ENCODE measurements around the gene CNGB1.
"Not testable (repeated sequence)": the region's sequence is repeated elsewhere in the genome, so short reads cannot be mapped to it uniquely, and the experiment has no call there.

CNGB1 gene

GRCh38 chr16:57956270-57956808 lies 14.6 kb downstream of the CNGB1 start:
- in situ Hi-C loops (cut with MboI; ENCODE audit: low sequenced_read_pairs): no loop called here

DNA sequence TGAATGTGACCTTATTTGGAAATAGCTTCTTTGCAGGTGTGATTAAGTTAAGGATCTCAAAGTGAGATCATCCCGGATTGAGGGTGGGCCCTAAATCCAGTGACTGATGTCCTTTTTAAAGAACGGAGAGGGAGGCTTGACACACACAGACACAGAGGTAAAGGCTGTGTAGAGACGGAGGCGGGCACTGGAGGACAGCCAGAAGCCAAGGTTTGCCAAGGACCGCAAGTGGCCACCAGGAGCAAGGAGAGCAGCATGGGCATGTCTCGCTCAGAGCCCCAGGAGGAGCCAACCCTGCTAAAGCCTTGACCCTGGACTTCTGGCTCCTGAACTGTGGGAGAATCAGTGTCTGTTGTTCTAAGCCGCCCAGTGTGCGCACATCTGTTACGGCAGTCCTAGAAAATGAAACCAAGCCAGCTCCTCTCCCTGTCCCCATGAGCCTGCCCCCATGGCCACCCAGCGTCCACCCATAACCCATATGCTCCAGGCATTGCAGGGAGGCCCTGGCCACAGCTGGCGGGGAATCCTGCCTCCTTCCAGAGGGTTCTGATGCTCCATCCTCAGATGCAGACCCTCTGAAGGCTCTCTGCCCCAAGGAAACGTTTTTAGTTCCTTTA lies 15.2 kb downstream of the CNGB1 start:
- in situ Hi-C loops (cut with MboI; ENCODE audit: low sequenced_read_pairs): no loop called here

DNA sequence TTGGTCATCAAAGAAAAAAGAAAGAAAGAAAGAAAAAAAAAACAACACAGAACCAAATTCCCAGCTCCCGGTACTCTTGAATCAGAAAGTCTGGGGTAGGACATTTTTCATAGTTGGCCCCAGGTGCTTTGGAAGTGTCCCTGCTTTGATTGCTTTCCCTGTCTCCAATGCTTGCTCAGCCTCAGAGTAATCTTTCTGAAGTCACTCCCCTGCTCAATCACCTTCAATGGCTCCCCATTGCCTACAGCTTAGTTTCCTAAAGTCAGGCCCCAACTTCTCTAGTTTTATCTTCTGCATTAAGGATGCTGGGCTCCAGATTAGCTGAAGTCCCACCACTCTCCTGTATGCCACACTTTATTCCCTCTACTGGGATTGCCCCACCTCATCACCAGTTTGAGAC lies 17.1 kb downstream of the CNGB1 start:
- in situ Hi-C loops (cut with MboI; ENCODE audit: low sequenced_read_pairs): no loop called here

- in situ Hi-C loops (cut with MboI; ENCODE audit: low sequenced_read_pairs): no loop called here
These were observed 18.0 kb downstream of the CNGB1 start for GRCh38 chr16:57952909-57953308.

GRCh38 chr16:57951204-57951960 lies 19.5 kb downstream of the CNGB1 start:
- in situ Hi-C loops (cut with MboI; ENCODE audit: low sequenced_read_pairs): no loop called here

DNA sequence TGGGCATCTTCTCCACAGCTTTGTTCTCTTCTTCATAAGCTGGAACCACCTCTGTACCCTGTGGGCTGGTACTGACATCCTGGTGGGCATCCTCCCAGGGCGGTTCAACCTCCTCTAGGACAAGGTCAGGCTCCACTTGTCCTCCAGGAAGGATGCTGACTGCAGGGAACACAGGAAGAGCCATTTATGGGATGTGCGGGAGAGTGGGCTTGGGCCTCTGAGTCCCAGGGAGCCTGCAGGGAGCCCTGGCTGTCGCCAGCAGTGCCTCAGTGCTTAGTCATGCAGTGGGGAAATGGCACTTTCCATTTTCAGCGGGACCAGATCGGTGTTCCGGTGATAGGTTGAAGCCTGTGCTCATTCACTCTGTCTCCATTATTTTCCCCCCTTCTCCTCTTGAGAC lies 20.5 kb downstream of the CNGB1 start:
- in situ Hi-C loops (cut with MboI; ENCODE audit: low sequenced_read_pairs): no loop called here

- in situ Hi-C loops (cut with MboI; ENCODE audit: low sequenced_read_pairs): no loop called here
These were observed 21.2 kb downstream of the CNGB1 start for GRCh38 chr16:57949595-57950238.

DNA sequence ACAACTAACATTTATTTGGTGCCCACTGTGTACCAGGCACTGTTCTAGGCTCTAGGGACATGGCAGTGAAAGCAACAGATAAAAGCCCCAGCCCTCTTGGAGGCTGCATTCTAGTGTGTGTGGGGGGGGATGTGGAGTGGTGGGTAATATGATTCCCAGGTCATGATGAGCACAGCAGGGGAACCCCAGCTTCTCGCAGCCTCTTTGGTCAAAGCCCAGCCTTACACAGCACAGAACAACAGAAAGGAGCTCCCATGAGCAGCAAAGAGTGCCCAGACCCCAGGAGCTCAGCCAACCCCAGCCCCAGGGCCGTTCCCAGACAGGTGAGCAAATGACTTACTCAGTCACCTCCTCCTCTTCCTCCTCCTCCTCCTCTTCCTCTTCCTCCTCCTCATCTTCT lies 21.9 kb downstream of the CNGB1 start:
- in situ Hi-C loops (cut with MboI; ENCODE audit: low sequenced_read_pairs): no loop called here

DNA sequence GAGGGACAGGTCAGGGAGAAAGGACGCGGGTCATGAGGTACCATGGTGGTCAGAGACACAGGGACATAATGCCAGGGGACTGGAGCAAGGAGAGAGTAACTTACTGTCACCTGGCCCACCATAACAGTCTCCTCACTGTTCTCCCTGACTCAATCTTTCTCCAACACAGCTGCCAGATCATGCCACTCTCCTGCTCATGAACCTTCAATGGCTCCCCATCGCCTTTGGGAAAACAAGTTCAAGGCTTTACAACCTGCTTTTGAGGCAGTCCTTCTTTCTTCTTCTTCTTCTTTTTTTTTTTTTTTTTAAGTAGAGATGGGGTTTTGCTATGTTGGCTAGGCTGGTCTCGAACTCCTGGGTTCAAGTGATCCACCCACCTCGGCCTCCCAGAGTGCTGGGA lies 22.9 kb downstream of the CNGB1 start:
- in situ Hi-C loops (cut with MboI; ENCODE audit: low sequenced_read_pairs): no loop called here

DNA sequence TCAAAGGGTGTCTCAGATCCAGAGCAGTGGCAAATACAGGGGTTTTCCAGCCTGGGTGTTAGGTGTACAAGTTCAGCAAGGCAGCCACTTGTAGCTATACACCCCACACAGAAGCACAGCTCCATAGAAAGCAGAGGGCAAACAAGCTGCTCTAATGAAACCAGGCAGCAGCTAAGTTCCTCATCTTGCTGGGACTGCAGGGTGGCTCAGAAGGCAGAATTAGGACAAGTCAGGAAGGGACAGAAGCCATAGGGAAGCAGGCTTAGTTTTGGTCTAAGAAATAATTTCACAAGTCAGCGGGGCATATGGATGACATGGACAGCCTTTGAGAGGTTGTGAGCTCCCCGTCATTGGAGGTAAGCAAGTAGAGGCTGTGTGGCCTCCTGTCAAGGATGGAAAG lies 23.7 kb downstream of the CNGB1 start:
- in situ Hi-C loops (cut with MboI; ENCODE audit: low sequenced_read_pairs): no loop called here

DNA sequence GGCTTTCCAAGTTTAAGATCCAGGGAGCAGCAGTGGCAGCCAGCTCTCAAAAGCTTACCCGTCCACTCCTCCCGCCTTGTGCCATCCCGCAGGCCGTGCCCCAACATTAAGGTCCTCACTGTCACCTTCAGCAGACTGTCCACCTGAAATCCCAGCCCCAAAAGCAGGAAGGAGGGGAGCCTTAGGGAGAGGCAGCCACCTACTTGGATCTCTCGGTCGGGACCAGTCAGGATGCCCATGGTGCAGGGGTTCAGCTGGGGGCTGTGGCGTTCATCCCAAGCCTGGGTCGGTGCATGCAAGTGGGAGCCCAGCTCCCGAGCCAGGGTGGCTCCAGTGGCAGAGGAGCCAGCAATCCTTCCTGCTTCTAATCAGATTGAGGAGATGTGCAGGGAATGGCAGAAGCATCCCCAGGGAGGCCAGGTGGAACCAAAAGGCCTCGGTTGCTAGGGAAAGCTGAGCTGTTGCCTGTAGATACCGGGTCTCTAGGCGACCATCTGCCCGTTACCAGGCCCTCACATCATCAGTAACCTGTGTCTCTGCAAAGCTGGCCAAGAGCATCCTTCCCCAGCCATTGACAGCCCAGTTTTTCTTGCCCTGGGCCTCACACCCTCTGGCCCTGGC lies 24.6 kb downstream of the CNGB1 start:
- in situ Hi-C loops (cut with MboI; ENCODE audit: low sequenced_read_pairs): no loop called here

DNA sequence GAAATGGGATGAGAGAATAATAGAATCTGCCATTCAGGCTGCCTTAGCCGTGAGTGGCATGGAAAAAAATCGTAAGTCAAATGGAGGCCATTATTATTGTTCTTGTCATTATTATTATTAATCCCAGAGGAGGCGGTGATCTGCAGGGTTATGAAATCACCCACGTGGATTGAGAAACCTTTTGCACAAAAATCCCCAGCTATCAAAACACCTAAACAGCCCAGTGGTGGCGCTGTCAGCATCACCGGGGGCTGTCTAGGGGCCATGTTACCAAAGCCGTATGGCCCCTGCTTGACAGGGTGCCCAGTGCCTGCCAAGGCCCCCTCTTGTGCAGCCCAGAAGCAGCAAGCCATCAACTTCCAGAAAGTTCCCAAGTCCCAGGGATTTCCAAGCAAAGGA lies 25.2 kb downstream of the CNGB1 start:
- in situ Hi-C loops (cut with MboI; ENCODE audit: low sequenced_read_pairs): no loop called here

- in situ Hi-C loops (cut with MboI; ENCODE audit: low sequenced_read_pairs): no loop called here
These were observed 25.8 kb downstream of the CNGB1 start for GRCh38 chr16:57944970-57945739.

- in situ Hi-C loops (cut with MboI; ENCODE audit: low sequenced_read_pairs): not testable (repeated sequence)
These were observed 27.5 kb downstream of the CNGB1 start for GRCh38 chr16:57943381-57943780.

DNA sequence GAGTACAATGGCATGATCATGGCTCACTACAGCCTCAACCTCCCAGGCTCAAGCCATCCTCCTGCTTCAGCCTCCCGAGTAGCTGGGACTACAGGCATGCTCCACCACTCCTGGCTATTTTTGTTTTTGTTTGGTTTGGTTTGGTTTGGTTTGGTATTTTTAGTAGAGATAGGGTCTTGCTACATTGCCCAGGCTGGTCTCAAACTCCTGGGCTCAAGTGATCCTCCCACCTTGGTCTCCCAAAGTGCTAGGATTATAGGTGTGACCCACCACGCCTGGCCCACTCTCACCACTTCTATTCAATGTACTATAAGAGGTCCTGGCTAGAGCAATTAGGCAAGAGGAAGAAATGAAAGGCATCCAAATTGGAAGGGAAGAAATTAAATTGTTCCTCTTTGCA lies 29.0 kb downstream of the CNGB1 start:
- in situ Hi-C loops (cut with MboI; ENCODE audit: low sequenced_read_pairs): not testable (repeated sequence)

- in situ Hi-C loops (cut with MboI; ENCODE audit: low sequenced_read_pairs): no loop called here
These were observed 29.8 kb downstream of the CNGB1 start for GRCh38 chr16:57941016-57941664.

GRCh38 chr16:57940382-57940966 lies 30.5 kb downstream of the CNGB1 start:
- in situ Hi-C loops (cut with MboI; ENCODE audit: low sequenced_read_pairs): no loop called here

DNA sequence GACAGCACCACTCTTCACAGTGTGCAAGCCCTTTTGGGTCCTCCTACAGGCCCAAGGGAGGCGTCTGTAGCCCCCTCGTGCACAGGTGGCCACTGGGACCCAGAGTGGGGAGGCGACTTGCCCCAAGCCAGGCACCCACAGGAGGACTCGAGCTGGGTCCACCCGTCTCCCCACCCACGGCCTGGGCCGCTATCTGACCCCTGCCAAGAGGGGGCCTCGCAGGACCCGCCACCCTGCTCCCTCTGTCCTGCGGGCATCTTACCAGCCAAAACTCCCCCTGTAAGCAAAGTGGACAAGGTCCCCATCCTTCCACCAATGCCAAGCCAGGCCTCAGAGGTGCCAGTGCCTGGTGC lies 31.1 kb downstream of the CNGB1 start:
- in situ Hi-C loops (cut with MboI; ENCODE audit: low sequenced_read_pairs): no loop called here

DNA sequence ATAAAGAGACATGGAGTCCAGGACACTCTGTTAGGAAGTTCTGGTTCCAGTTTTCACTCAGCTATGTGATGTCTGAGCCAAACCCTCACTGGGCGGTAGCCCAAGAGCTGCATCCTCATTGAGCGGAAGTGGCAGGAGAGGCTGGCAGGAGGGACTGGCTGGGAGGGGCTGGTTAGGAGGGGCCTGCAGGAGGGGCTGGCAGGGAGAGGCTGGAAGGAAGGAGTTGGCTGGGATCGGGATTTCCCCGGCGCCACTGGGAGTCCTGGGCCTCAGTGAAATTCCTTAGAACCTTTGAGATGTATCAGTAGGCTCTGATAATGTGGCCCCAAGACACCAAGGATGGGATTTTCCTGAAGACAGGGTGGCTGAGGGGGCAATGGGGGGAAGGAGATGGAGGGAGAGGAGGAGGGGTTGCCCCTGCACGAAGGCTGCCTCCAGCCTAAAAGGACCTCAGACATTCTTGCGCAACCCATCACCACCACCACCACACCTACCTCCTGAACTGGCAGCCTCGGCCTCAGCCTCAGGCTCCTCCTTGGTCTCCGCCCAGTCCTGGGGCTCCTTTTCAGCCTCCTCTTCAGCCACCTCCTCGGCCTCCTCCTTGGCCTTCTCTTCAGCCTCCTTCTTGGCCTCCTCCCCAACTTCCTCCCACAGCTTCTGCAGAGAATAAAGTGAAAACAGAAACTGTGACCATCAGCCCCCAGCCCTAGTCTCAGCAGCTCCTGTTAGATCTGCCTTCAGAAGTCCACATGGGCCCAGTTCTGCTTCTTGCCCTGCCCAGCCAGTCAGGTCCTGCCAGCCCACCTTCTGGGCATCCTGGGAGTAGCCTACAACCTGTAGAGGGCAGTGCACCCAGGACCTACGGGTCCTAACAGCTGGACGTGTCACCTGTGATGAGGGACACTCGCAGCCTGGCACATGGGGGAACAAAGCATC lies 31.7 kb downstream of the CNGB1 start:
- in situ Hi-C loops (cut with MboI; ENCODE audit: low sequenced_read_pairs): no loop called here
